ENCODE measurements around the gene SPATC1L.

DNA sequence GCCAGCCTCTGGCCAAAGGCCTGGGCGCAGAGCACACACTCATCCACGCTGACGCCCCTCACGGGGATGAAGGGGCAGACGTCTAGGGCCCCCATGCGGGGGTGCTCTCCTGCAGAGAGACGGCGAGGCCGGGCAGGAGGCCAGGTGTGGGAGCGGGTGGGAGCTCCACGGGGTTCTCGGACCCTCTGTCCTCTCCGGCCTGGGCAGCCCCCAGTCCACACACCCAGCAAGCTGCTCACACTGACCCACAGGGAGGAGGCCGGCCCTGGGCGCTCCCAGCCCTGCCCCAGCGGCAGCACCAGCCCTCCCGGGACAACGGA, 31.4 kb downstream of the SPATC1L start:
- no peak for TF ChIP-seq EZH2 (IDR thresholded peaks at IDR 0.05; ENCODE audit: borderline replicate concordance, insufficient read depth, low read depth, low read length, poor library complexity, severe bottlenecking)
- TF ChIP-seq, protein P1, sequence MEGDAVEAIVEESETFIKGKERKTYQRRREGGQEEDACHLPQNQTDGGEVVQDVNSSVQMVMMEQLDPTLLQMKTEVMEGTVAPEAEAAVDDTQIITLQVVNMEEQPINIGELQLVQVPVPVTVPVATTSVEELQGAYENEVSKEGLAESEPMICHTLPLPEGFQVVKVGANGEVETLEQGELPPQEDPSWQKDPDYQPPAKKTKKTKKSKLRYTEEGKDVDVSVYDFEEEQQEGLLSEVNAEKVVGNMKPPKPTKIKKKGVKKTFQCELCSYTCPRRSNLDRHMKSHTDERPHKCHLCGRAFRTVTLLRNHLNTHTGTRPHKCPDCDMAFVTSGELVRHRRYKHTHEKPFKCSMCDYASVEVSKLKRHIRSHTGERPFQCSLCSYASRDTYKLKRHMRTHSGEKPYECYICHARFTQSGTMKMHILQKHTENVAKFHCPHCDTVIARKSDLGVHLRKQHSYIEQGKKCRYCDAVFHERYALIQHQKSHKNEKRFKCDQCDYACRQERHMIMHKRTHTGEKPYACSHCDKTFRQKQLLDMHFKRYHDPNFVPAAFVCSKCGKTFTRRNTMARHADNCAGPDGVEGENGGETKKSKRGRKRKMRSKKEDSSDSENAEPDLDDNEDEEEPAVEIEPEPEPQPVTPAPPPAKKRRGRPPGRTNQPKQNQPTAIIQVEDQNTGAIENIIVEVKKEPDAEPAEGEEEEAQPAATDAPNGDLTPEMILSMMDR (IDR thresholded peaks at IDR 0.05): no peak

Measured in B cell (primary cell).